Duodenal mucosa (tissue), 2 donors: ENCODE data around the gene LPIN1.

ENCODE experiments used
- H3K27ac ChIP-seq: one replicate; pipeline ENCODE4 v1.7.0; 2013; ENCODE audit warnings: low read depth, low read length
- H3K27me3 ChIP-seq, 2 donors: one replicate each; pipeline ENCODE4 v1.7.0; 2013; ENCODE audit warnings: low read length in 2 of 2, control low read depth in 1 of 2; ENCODE audit not compliant: insufficient read depth in 2 of 2, control insufficient read depth in 1 of 2
- H3K36me3 ChIP-seq, 2 donors: one replicate each; pipeline ENCODE4 v1.7.0; 2013; ENCODE audit warnings: low read length in 2 of 2, control low read depth in 1 of 2; ENCODE audit not compliant: insufficient read depth in 2 of 2, control insufficient read depth in 1 of 2
- H3K4me1 ChIP-seq, 2 donors: one replicate each; pipeline ENCODE4 v1.7.0; 2013; ENCODE audit warnings: low read length in 2 of 2, control low read depth in 1 of 2; ENCODE audit not compliant: insufficient read depth in 2 of 2, control insufficient read depth in 1 of 2
- H3K4me3 ChIP-seq, 2 donors: one replicate each; pipeline ENCODE4 v1.7.0; 2013; ENCODE audit warnings: low read length in 2 of 2, low read depth in 1 of 2
- H3K9ac ChIP-seq, 2 donors: one replicate each; pipeline ENCODE4 v1.7.0; 2013; ENCODE audit warnings: low read length in 2 of 2, low read depth in 1 of 2
- H3K9me3 ChIP-seq, 2 donors: one replicate each; pipeline ENCODE4 v1.7.0; 2013; ENCODE audit warnings: low read length in 2 of 2, control low read depth in 1 of 2; ENCODE audit not compliant: control insufficient read depth in 1 of 2

The LPIN1 gene

GRCh38 chr2:11781602-11782001, 35.2 kb downstream of the LPIN1 start:
- Histone ChIP-seq H3K9ac (no peak overlapping the region), H3K4me3 (no peak overlapping the region), H3K27me3 (no peaks in the 10 kb centered on the region), H3K4me1 (peaks cover 24 to 29% of the 10 kb centered on the region in 2 donors), H3K27ac (no peak overlapping the region), H3K36me3 (peaks cover 29 to 67% of the 10 kb centered on the region in 2 donors), H3K9me3 (no peaks in the 10 kb centered on the region)

DNA sequence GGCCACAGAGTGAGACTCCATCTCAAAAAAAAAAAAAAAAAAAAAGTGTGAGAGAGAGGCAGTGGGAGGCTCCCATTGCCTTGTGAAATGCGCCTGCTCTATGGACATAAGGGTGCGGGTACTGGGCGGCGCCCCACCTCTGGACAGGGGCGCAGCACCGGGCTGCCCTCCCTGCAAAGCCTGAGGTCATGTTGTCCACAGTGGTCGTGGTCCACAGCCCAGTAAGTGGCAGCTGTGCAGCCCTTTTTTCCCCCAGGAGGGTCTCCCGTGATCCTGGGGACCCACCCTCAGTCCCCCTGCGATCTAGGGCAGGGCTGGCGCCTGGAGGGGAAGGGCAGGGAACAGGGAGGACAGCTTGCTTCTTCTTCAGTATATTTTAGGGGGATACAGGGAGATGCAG, 37.8 kb downstream of the LPIN1 start:
- Histone ChIP-seq H3K27me3 (no peaks in the 10 kb centered on the region), H3K27ac (no peak overlapping the region), H3K9ac (no peak overlapping the region), H3K4me1 (peaks cover 2 to 3% of the 10 kb centered on the region in 2 donors), H3K36me3 (peaks cover 51 to 86% of the 10 kb centered on the region in 2 donors), H3K9me3 (no peaks in the 10 kb centered on the region), H3K4me3 (no peak overlapping the region)

DNA sequence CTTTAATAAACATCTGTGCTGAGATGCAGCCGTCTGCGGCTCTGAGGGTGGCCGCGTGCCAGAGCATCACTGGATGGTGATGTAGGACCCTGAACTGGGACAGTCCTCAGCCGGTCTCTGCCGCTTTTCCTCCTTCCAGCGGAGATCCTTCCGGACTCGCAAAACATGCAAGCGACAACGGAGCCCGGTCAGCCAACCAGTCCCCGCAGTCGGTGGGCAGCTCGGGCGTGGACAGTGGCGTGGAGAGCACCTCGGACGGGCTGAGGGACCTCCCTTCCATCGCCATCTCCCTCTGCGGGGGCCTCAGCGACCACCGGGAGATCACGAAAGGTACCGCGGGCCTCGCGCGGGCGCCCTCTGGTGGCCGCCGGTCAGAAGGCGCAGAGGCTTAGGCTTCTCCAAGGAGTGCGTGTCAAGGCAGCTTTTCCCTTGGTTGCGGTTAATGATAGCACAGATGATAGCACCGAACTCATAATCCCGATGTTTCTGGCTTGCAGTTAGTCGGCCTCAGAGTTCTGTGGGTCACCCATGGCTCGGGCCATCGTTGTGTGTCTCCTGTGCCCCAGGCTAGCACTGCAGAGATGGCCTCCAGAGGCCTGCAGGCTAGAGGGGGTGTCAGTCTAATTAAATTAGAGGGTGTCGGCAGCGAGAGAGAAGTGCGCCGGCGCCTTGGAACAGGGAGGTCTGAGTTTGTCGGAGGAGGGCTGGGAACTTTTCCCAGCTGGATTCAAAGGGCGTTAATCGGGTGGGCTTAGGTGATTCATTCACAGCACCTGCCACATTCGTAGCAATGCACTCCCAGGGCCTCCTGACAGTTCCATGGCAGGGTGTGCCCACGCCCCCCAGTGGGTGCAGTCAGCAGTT, 38.5 kb downstream of the LPIN1 start:
- peak overlapping the region in 1 of 2 donors; percentile 38 for H3K4me3 ChIP-seq
- H3K9ac ChIP-seq = no peak overlapping the region

DNA sequence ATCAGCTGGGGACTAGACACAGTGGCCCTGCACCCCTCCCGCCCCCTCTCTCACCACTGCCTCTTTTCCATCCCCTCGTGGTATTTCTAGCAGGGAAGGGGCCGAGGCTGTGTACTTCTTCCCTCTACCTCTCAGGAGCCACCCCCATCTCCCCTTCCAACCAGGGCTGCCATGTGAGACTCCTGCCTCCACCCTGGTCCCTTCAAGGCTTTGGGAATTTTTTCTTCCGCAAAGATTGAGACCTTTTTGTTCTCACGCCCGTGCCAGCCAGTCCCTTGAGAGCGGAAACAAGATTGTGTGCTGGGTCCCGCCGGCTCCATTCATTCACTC, 39.1 kb downstream of the LPIN1 start:
- H3K27ac ChIP-seq = no peak overlapping the region
- H3K36me3 ChIP-seq = peaks cover 45 to 89% of the 10 kb centered on the region in 2 donors
- no peak overlapping the region for H3K4me3 ChIP-seq
- H3K9ac ChIP-seq = no peak overlapping the region
- no peaks in the 10 kb centered on the region for H3K9me3 ChIP-seq
- H3K4me1 ChIP-seq = no peaks in the 10 kb centered on the region
- no peaks in the 10 kb centered on the region for H3K27me3 ChIP-seq

More for the DNA sequence above, 38.5 kb downstream of the LPIN1 start:
- H3K27me3 ChIP-seq = no peaks in the 10 kb centered on the region
- no peaks in the 10 kb centered on the region for H3K4me1 ChIP-seq
- H3K9me3 ChIP-seq = no peaks in the 10 kb centered on the region
- H3K36me3 ChIP-seq = peaks cover 51 to 89% of the 10 kb centered on the region in 2 donors
- H3K27ac ChIP-seq = no peak overlapping the region

DNA sequence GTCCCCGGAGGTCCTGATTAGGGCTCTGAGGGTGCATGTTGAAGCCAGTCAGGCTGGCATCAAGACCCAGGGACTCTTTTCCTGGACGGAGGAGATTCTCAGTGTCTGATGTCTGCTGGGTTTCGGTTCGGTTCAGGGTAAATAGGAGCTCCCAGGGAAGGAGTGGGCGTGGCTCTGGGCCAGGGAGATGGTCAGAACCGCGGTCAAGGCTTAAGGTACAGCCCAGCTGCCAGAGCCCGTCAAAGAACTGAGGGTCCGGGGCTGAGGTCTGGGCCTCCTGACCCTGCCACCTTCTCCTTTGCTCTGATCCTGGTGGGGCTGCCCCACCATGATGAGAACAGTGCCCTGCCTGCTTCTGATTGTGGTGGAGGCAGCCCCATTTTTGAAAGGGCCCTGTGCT, 39.8 kb downstream of the LPIN1 start:
- H3K9me3 ChIP-seq = no peaks in the 10 kb centered on the region
- H3K9ac ChIP-seq = no peak overlapping the region
- no peak overlapping the region for H3K27ac ChIP-seq
- no peaks in the 10 kb centered on the region for H3K27me3 ChIP-seq
- H3K4me3 ChIP-seq = no peak overlapping the region
- H3K36me3 ChIP-seq = peaks cover 43 to 84% of the 10 kb centered on the region in 2 donors
- no peaks in the 10 kb centered on the region for H3K4me1 ChIP-seq

- Histone ChIP-seq H3K4me3 (no peak overlapping the region), H3K9me3 (no peaks in the 10 kb centered on the region), H3K27ac (no peak overlapping the region), H3K27me3 (no peaks in the 10 kb centered on the region), H3K36me3 (peaks cover 41 to 81% of the 10 kb centered on the region in 2 donors), H3K9ac (no peak overlapping the region), H3K4me1 (no peaks in the 10 kb centered on the region)
Measured at GRCh38 chr2:11786592-11786991, 40.2 kb downstream of the LPIN1 start.

DNA sequence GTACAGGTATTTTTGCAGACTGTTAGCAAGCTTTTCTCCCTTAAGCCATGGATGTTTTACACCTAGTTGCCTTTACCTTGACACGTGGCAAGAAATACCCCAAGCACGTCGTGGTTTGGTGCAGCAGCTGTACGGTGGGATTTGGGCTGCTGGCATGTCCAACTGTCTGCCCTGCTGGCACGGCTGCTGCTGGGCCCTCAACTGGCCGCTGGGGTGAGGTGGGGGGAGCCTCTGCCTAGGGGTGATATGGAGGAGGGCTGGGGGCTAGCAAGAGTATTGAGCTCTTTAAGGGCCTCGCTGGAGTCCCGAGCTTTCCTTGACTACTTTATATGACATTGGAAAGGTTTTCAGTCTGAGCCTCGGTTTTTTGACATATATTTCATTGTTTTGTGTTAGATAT, 41.6 kb downstream of the LPIN1 start:
- H3K27me3 ChIP-seq = no peaks in the 10 kb centered on the region
- H3K4me1 ChIP-seq = no peaks in the 10 kb centered on the region
- peaks cover 33 to 82% of the 10 kb centered on the region in 2 donors for H3K36me3 ChIP-seq
- no peak overlapping the region for H3K9ac ChIP-seq
- H3K27ac ChIP-seq = no peak overlapping the region
- no peak overlapping the region for H3K4me3 ChIP-seq
- no peaks in the 10 kb centered on the region for H3K9me3 ChIP-seq

DNA sequence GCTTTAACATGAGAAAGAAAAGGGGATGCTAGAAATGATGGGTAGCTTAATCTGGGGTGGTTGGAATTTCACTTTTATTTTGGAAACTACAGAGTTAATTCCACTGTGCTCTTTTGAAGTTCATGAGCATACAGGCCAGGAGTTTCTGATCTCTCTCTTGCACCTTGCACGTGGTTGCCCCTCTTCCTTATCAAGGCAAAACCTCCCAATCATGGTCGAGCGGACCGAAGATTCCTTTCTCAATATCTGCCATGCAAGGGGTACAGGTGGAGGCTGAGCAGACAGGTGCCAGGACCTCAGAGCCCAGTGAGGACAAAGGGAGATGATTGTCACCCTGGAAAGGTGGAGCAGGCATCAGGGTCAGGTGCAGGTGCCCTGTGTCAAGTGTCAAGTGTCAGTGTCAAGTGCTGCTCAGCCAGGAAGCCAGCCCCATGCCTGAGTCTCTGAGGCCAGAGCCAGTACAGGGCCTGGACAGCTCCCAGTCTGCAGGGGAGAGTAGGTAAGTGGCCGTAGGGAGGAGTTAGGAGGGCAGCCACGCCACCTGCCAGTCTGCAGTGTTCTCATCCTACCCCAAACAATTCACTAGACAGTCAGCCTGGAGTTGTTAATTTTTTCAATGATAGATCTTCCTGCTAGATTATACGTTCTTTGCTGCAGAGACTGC, 42.2 kb downstream of the LPIN1 start:
- Histone ChIP-seq H3K4me1 (no peaks in the 10 kb centered on the region), H3K27ac (no peak overlapping the region), H3K9me3 (no peaks in the 10 kb centered on the region), H3K4me3 (no peak overlapping the region), H3K36me3 (peaks cover 33 to 82% of the 10 kb centered on the region in 2 donors), H3K27me3 (no peaks in the 10 kb centered on the region), H3K9ac (no peak overlapping the region)

GRCh38 chr2:11789243-11789642, 42.8 kb downstream of the LPIN1 start:
- Histone ChIP-seq H3K9ac (no peak overlapping the region), H3K9me3 (no peaks in the 10 kb centered on the region), H3K4me1 (no peaks in the 10 kb centered on the region), H3K27ac (no peak overlapping the region), H3K4me3 (no peak overlapping the region), H3K27me3 (no peaks in the 10 kb centered on the region), H3K36me3 (peaks cover 27 to 79% of the 10 kb centered on the region in 2 donors)

GRCh38 chr2:11790228-11790627, 43.8 kb downstream of the LPIN1 start:
- Histone ChIP-seq H3K36me3 (peaks cover 27 to 78% of the 10 kb centered on the region in 2 donors), H3K27ac (no peak overlapping the region)

More at GRCh38 chr2:11790228-11790627, 43.8 kb downstream of the LPIN1 start:
- Histone ChIP-seq H3K9me3 (no peaks in the 10 kb centered on the region), H3K9ac (no peak overlapping the region), H3K4me3 (no peak overlapping the region), H3K27me3 (no peaks in the 10 kb centered on the region), H3K4me1 (no peaks in the 10 kb centered on the region)
